Esophagus muscularis mucosa (tissue), 3 donors: ENCODE results near the gene PATL2.

Experiments
- EP300 ChIP-seq: sonication (generic); formaldehyde crosslinking; IDR thresholded peaks from one replicate; pipeline ENCODE4 v1.6.1; 2017; ENCODE audit warnings: antibody characterized with exemption
- POLR2AphosphoS5 ChIP-seq, 2 donors: sonication (generic); formaldehyde crosslinking; IDR thresholded peaks; one replicate each; pipeline ENCODE4 v1.6.1; 2017; ENCODE audit warnings: antibody characterized with exemption in 2 of 2

DNA sequence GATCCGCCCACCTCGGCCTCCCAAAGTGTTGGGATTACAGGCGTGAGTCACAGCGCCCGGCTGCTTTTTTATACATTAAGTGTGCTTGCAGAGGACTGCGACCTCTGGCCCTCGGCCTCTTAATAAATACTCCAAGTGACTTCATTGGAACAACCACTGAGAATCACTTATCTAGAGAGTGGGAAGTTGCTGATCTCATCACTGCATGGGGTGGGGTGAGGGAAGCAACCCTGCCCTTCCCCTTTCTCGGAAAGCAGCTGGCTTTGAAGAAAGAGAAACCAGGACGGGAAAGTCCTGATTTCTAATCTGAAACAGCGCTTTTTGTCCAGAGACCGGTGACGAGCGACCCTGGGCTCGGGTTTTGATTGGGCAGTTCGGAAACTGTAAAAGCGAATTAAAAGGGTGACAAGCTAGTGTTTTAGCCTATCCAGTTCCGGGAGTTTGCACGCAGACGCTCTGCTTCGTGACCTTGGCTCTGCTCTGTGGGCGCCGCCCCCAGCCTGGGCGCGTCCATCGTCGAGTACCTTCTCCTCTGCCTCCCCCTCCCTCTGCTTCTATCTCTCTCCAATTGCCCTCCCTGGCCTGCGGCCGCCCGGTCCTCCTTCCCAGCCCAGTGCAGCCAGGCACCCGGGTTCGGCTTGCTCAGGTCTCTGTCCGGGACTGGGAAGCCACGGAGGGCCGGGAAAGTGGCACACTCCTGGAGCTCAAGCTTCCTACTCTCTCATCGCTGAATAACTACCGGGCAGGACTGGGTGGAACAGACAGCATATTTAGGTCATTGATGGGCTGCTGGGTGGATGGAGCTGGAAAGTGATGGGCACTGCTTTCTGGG lies 17.7 kb upstream of the PATL2 start:
- TF ChIP-seq EP300 = peak; percentile 88
- TF ChIP-seq POLR2AphosphoS5 (IDR thresholded peaks at IDR 0.05) = peak; percentile 94 to 98
